ENCODE results near the gene RNGTT.

The RNGTT gene

GRCh38 chr6:88641178-88641903, 322.1 kb downstream of the RNGTT start:
- TF ChIP-seq REST (IDR thresholded peaks at IDR 0.05; ENCODE audit: insufficient read depth in 1 of 2, low read depth in 2 of 2, low read length in 2 of 2) (no peak), TAF1 (IDR thresholded peaks at IDR 0.05; ENCODE audit: borderline replicate concordance, insufficient read depth, low read length) (no peak), POLR2AphosphoS5 (IDR thresholded peaks at IDR 0.05; ENCODE audit: low read depth, low read length) (no peak), FOXP2 (optimal IDR thresholded peaks at IDR 0.05; ENCODE audit: borderline replicate concordance, extremely low read depth, extremely low read length, insufficient read depth) (no peak), SIN3A (IDR thresholded peaks at IDR 0.05; ENCODE audit: borderline replicate concordance, insufficient read depth, low read length) (no peak)

GRCh38 chr6:88637761-88638545, 325.5 kb downstream of the RNGTT start:
- TF ChIP-seq REST (IDR thresholded peaks at IDR 0.05; ENCODE audit: insufficient read depth in 1 of 2, low read depth in 2 of 2, low read length in 2 of 2) = no peak
- no peak for TF ChIP-seq POLR2AphosphoS5 (IDR thresholded peaks at IDR 0.05; ENCODE audit: low read depth, low read length)
- no peak for TF ChIP-seq FOXP2 (optimal IDR thresholded peaks at IDR 0.05; ENCODE audit: borderline replicate concordance, extremely low read depth, extremely low read length, insufficient read depth)
- no peak for TF ChIP-seq TAF1 (IDR thresholded peaks at IDR 0.05; ENCODE audit: borderline replicate concordance, insufficient read depth, low read length)
- no peak for TF ChIP-seq SIN3A (IDR thresholded peaks at IDR 0.05; ENCODE audit: borderline replicate concordance, insufficient read depth, low read length)

- TF ChIP-seq REST (IDR thresholded peaks at IDR 0.05; ENCODE audit: insufficient read depth in 1 of 2, low read depth in 2 of 2, low read length in 2 of 2) (no peak), POLR2AphosphoS5 (IDR thresholded peaks at IDR 0.05; ENCODE audit: low read depth, low read length) (no peak), TAF1 (IDR thresholded peaks at IDR 0.05; ENCODE audit: borderline replicate concordance, insufficient read depth, low read length) (no peak), SIN3A (IDR thresholded peaks at IDR 0.05; ENCODE audit: borderline replicate concordance, insufficient read depth, low read length) (no peak), FOXP2 (optimal IDR thresholded peaks at IDR 0.05; ENCODE audit: borderline replicate concordance, extremely low read depth, extremely low read length, insufficient read depth) (no peak)
Measured at GRCh38 chr6:88636871-88637270, 326.5 kb downstream of the RNGTT start.

GRCh38 chr6:88633782-88634181, 329.6 kb downstream of the RNGTT start:
- no peak for TF ChIP-seq SIN3A (IDR thresholded peaks at IDR 0.05; ENCODE audit: borderline replicate concordance, insufficient read depth, low read length)
- no peak for TF ChIP-seq TAF1 (IDR thresholded peaks at IDR 0.05; ENCODE audit: borderline replicate concordance, insufficient read depth, low read length)
- TF ChIP-seq POLR2AphosphoS5 (IDR thresholded peaks at IDR 0.05; ENCODE audit: low read depth, low read length) = no peak

GRCh38 chr6:88631830-88632229, 331.6 kb downstream of the RNGTT start:
- TF ChIP-seq TAF1 (IDR thresholded peaks at IDR 0.05; ENCODE audit: borderline replicate concordance, insufficient read depth, low read length) (no peak), FOXP2 (optimal IDR thresholded peaks at IDR 0.05; ENCODE audit: borderline replicate concordance, extremely low read depth, extremely low read length, insufficient read depth) (no peak), POLR2AphosphoS5 (IDR thresholded peaks at IDR 0.05; ENCODE audit: low read depth, low read length) (no peak), REST (IDR thresholded peaks at IDR 0.05; ENCODE audit: insufficient read depth in 1 of 2, low read depth in 2 of 2, low read length in 2 of 2) (no peak), SIN3A (IDR thresholded peaks at IDR 0.05; ENCODE audit: borderline replicate concordance, insufficient read depth, low read length) (no peak)
